GM12878 (cell line): ENCODE measurements around the gene CTBP1. TPM values are rescaled to one million over a fixed set of nuclear protein-coding genes. Genes with fewer than 3 reads are reported as not detected.

Experiments used
- ATAC-seq: fragments of 200-7000 bp; cut with Tn5 transposase; 3 replicates; pipeline ENCODE4 v1.9.1; 2020; ENCODE audit warnings: mild to moderate bottlenecking, moderate library complexity
- BruUV-seq: library from RNA; stranded (reverse); fragments of 400-500 nt; replicated peaks from 2 replicates; lab custom pipeline; 2021; lab: Mats Ljungman, UMichigan
- CTCF ChIA-PET: fragments of 300-600 bp; sonication (Branson Sonifier 250); formaldehyde crosslinking; extraction: SDS; loops from one replicate; lab custom pipeline; 2021; ENCODE audit warnings: inconsistent platforms; lab: Yijun Ruan, JAX
- POLR2A ChIA-PET: fragments of 350-600 bp; formaldehyde crosslinking; extraction: SDS; loops from one replicate; lab custom pipeline; 2021; ENCODE audit warnings: inconsistent platforms; lab: Charles Lee
- RAD21 ChIA-PET: fragments of 300-600 bp; sonication (Branson Sonifier 250); formaldehyde crosslinking; loops from one replicate; lab custom pipeline; 2023; ENCODE audit warnings: antibody characterized with exemption; ENCODE audit not compliant: unreplicated experiment; lab: Charles Lee
- SMC1A ChIA-PET: fragments of 300-600 bp; sonication (Branson Sonifier 250); formaldehyde crosslinking; loops from one replicate; lab custom pipeline; 2023; ENCODE audit not compliant: unreplicated experiment, uncharacterized antibody; lab: Charles Lee
- DNase-seq: peaks from one replicate; pipeline ENCODE4 v3.0.0-alpha.2; 2011; ENCODE audit warnings: low read depth, low spot score
- FAIRE-seq: peaks from 3 replicates; lab custom pipeline; 2011; peaks lifted over from hg19 to GRCh38; lab: Jason Lieb, UNC
- H2AFZ ChIP-seq: 2 replicates; pipeline ENCODE4 v1.6.0; 2011; ENCODE audit warnings: low read depth, low read length, control low read depth; ENCODE audit not compliant: control insufficient read depth
- H3K27ac ChIP-seq: 2 replicates; pipeline ENCODE4 v1.5.1; 2011; ENCODE audit warnings: control low read depth; ENCODE audit not compliant: control insufficient read depth, insufficient read depth
- H3K27me3 ChIP-seq, 2 experiments: replicated peaks in 1 of 2; 2 replicates each; pipeline versions ENCODE4 v1.6.0 to v1.6.1; 2011; ENCODE audit warnings: low read length in 1 of 2; ENCODE audit not compliant: control insufficient read depth in 2 of 2, insufficient read depth in 2 of 2
- H3K36me3 ChIP-seq, 2 experiments: 2 replicates each; pipeline ENCODE4 v1.5.1; 2011; ENCODE audit warnings: low read length in 1 of 2; ENCODE audit not compliant: control insufficient read depth in 2 of 2, insufficient read depth in 2 of 2
- H3K4me1 ChIP-seq: 2 replicates; pipeline ENCODE4 v1.6.1; 2011; ENCODE audit warnings: mild to moderate bottlenecking, low read length, moderate library complexity, mixed read lengths; ENCODE audit not compliant: control insufficient read depth, insufficient read depth
- H3K4me2 ChIP-seq: 2 replicates; pipeline ENCODE4 v1.6.0; 2011; ENCODE audit warnings: control low read depth; ENCODE audit not compliant: control insufficient read depth, insufficient read depth
- H3K4me3 ChIP-seq: fragments of 200-600 bp; sonication (generic); 2 replicates; pipeline ENCODE4 v1.5.1; 2016
- H3K79me2 ChIP-seq: 2 replicates; pipeline ENCODE4 v1.6.0; 2011; ENCODE audit warnings: low read length; ENCODE audit not compliant: control insufficient read depth, insufficient read depth
- H3K9ac ChIP-seq: 2 replicates; pipeline ENCODE4 v1.8.0; 2011; ENCODE audit warnings: low read length, control low read depth, mixed read lengths; ENCODE audit not compliant: control insufficient read depth, insufficient read depth
- H3K9me3 ChIP-seq: replicated peaks from 3 replicates; pipeline ENCODE4 v1.5.1; 2011; ENCODE audit warnings: mild to moderate bottlenecking, low read length; ENCODE audit not compliant: control insufficient read depth, insufficient read depth
- H4K20me1 ChIP-seq: 2 replicates; pipeline ENCODE4 v1.6.0; 2011; ENCODE audit not compliant: control insufficient read depth, insufficient read depth
- BCL11A ChIP-seq: IDR thresholded peaks from 2 replicates; pipeline ENCODE4 v1.6.1; 2011; ENCODE audit warnings: low read depth, low read length
- CREB1 ChIP-seq: IDR thresholded peaks from 2 replicates; pipeline ENCODE4 v1.6.1; 2012; ENCODE audit warnings: low read depth, mild to moderate bottlenecking, inconsistent platforms
- HDAC2 ChIP-seq: fragments of 200-600 bp; sonication (generic); IDR thresholded peaks from 2 replicates; pipeline ENCODE4 v1.6.1; 2017
- NRF1 ChIP-seq: conservative IDR thresholded peaks from 2 replicates; pipeline ENCODE4 v1.6.1; 2011; ENCODE audit warnings: mild to moderate bottlenecking, low read depth, low read length, improper control_type of control experiment
- POLR2A ChIP-seq: IDR thresholded peaks from 2 replicates; pipeline ENCODE4 v1.6.1; 2011; ENCODE audit warnings: low read depth, mild to moderate bottlenecking, low read length
- SIX5 ChIP-seq: IDR thresholded peaks from 2 replicates; pipeline ENCODE4 v1.6.1; 2011; ENCODE audit warnings: mild to moderate bottlenecking, low read depth, low read length, moderate library complexity; ENCODE audit not compliant: severe bottlenecking
- SREBF1 ChIP-seq: IDR thresholded peaks from 2 replicates; pipeline ENCODE4 v1.6.1; 2012; ENCODE audit warnings: mild to moderate bottlenecking, low read length
- TBL1XR1 ChIP-seq: IDR thresholded peaks from 2 replicates; pipeline ENCODE4 v1.6.1; 2012; ENCODE audit warnings: low read depth, low read length, improper control_type of control experiment
- TCF3 ChIP-seq: IDR thresholded peaks from 2 replicates; pipeline ENCODE4 v1.6.1; 2012; ENCODE audit warnings: low read depth, mild to moderate bottlenecking, low read length, borderline replicate concordance; ENCODE audit not compliant: insufficient read depth
- WGBS: methylation state at CpG from one replicate; pipeline ENCODE4 v1.1.6; 2016; ENCODE audit warnings: low lambda C conversion rate; ENCODE audit not compliant: insufficient replicate concordance, insufficient coverage; ENCODE audit errors: missing lambda C conversion rate; 5-methylcytosine and 5-hydroxymethylcytosine counted together
- in situ Hi-C: fragments of 300-500 bp; cut with MboI; formaldehyde crosslinking; loops from 9 replicates; pipeline ENCODE4 v1.14.3; 2018; ENCODE audit warnings: mixed read lengths
- intact Hi-C: fragments of 100-400 bp; cut with micrococcal nuclease; formaldehyde crosslinking; loops from one replicate; pipeline ENCODE4 v1.14.2; 2022; ENCODE audit not compliant: unreplicated experiment
- polyA plus RNA-seq, 11 experiments: library from polyadenylated mRNA; depleted of rRNA in 4 of 11; unstranded in 6 of 11; stranded (reverse) in 5 of 11; fragments of >200 nt; fragmentation: Nextera tagmentation in 4 of 11; fragmentation: Illumina TruSeq in 1 of 11; extraction: Ambion mirVana in 4 of 11; extraction: Trizol in 1 of 11; gene quantifications; 1 replicate in 1 of 11; 2 replicates in 10 of 11; pipeline versions ENCODE4 v1.2.1 to v1.2.3, GENCODE V29; 2011 to 2016; ENCODE audit warnings: inconsistent platforms in 2 of 11, missing spikeins in 2 of 11, low read depth in 1 of 11
- total RNA-seq, 4 experiments: library from RNA; depleted of rRNA in 3 of 4; stranded (reverse); fragments of >200 nt in 3 of 4; fragmentation: Illumina TruSeq in 1 of 4; extraction: Trizol in 1 of 4; gene quantifications; 2 replicates each; pipeline versions ENCODE4 v1.2.1 to v1.2.3, GENCODE V29; 2013 to 2021
- TF ChIP-seq, protein P1 (sequence below): IDR thresholded peaks from 2 replicates; pipeline ENCODE4 v1.6.1; 2012; ENCODE audit warnings: low read depth, low read length, improper control_type of control experiment

The CTBP1 gene
- total and polyA plus RNA-seq, 10 of the 15 experiments (the other 5 are each of a cell fraction or from before 2014, with no cell fraction given), result 7.4 to 182 (median 63.1) TPM

DNA sequence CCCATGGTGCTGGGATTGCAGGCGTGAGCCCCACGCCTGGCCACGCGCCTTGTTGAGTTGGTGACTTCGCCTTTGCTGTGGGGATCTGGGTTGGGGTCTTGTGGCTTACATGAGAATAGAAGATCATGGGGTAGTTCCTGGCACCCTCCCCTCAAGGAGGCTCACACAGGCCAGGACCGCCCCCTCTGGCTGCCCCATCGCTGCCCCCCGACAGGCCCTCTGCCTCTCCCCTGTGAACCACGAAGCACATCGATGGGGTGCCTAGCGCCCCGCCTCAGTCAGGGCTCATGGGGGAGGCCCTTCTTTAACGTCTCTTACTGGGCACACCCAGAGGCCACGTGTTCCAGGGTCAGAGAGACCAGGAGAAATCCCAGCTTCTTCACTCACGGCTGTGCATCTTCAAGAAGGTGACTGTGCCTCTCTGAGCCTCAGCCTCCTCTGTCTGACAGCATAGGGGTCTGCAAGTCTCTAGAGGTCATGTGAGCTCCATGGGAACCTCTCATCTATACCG, 53.0 kb downstream of the CTBP1 start (continued):
- TF ChIP-seq, protein P1, sequence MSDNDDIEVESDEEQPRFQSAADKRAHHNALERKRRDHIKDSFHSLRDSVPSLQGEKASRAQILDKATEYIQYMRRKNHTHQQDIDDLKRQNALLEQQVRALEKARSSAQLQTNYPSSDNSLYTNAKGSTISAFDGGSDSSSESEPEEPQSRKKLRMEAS, result no peak
- no peak for TF ChIP-seq HDAC2
- no peak for TF ChIP-seq SIX5
- TF ChIP-seq BCL11A, result no peak
- no peak for TF ChIP-seq SREBF1
- no peak for TF ChIP-seq NRF1
- TF ChIP-seq CREB1, result no peak
- TF ChIP-seq TCF3, result no peak

DNA sequence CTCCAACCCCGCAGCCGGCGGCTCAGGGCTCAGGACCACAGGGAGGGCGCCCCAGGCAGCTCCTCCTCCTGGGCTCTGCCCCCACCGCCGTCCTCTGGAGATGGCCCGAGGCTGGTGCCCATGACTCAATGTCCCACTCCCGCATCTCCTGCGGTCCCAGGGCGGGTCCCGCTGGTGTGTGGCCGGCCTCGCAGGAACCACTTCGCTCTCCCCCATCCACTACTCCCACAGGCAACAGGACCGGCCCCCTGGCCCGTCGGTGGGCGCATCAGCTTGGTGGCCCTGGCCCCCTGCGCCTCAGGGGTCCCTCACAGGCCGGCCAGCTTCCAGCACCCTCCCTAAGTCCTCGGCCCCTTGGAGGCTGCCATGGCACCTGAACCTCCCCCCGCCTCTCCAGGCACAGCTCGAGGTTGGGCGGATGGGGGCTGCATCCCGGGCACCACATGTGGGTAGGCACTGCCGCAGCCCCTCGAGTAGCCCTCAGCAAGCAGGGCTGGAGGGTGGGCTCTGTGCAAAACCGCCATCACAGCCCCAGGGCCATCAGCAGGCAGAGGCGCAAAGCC, 53.7 kb downstream of the CTBP1 start:
- Histone ChIP-seq H2AFZ (no peak overlapping the region), H4K20me1 (no peaks in the 10 kb centered on the region), H3K27me3 (no peaks in the 10 kb centered on the region), H3K79me2 (peaks cover 8% of the 10 kb centered on the region), H3K4me3 (no peak overlapping the region), H3K4me2 (no peak overlapping the region), H3K4me1 (no peaks in the 10 kb centered on the region), H3K9ac (no peak overlapping the region), H3K36me3 (no peaks in the 10 kb centered on the region), H3K27ac (no peak overlapping the region), H3K9me3 (peaks cover 4% of the 10 kb centered on the region; the same call in 2 of the 3 replicates)
- ChIA-PET POLR2A (interaction anchor here (1.2 kb wide), 1 partner anchor 11 kb away, joined by 3 read pairs; no protein-coding TSS in a partner anchor), CTCF (no interaction called here), SMC1A (no interaction called here), RAD21 (no interaction called here)
- BruUV-seq, result no TSS peak
- DNase-seq, result no peak
- in situ Hi-C loops, result no loop called here
- FAIRE-seq, result no peak
- intact Hi-C loops, result no loop called here
- 77% methylated on average over 23 of the region's 29 CpGs for WGBS
- no peak for ATAC-seq
- TF ChIP-seq POLR2A (peak; percentile 33; the same call in 1 of the 2 replicates), TBL1XR1 (no peak)
- TF ChIP-seq, all 136 proteins: peak for 1
